GM19395 (cell line): Measurements from ENCODE around the gene ABCC9.

Experiments
- ATAC-seq: cut with Tn5 transposase; IDR thresholded peaks from one replicate; pipeline ENCODE4 v1.9.1; 2021; ENCODE audit warnings: mild to moderate bottlenecking, moderate library complexity; ENCODE audit not compliant: unreplicated experiment

Gene ABCC9

GRCh38 chr12:21780786-21781185 is 160.4 kb downstream of the ABCC9 start:
- ATAC-seq, result no peak

GRCh38 chr12:21776175-21776574 is 165.1 kb downstream of the ABCC9 start:
- no peak for ATAC-seq

GRCh38 chr12:21775133-21775820 is 165.9 kb downstream of the ABCC9 start:
- no peak for ATAC-seq

GRCh38 chr12:21774358-21775132 is 166.7 kb downstream of the ABCC9 start, which contains the start of gene KCNJ8:
KCNJ8 (minus strand) TSS chr12:21774706; CDS start chr12:21773616, 1,090 bp downstream.
- ATAC-seq, result no peak

- ATAC-seq, result no peak
These were observed 167.4 kb downstream of the ABCC9 start for GRCh38 chr12:21773806-21774205.

GRCh38 chr12:21773263-21773741 is 167.9 kb downstream of the ABCC9 start:
- no peak for ATAC-seq

GRCh38 chr12:21771311-21771710 is 169.9 kb downstream of the ABCC9 start:
- no peak for ATAC-seq

GRCh38 chr12:21769307-21769706 is 171.9 kb downstream of the ABCC9 start:
- no peak for ATAC-seq

- no peak for ATAC-seq
These were observed 174.8 kb downstream of the ABCC9 start for GRCh38 chr12:21766403-21766802.

GRCh38 chr12:21764950-21765349 is 176.3 kb downstream of the ABCC9 start:
- no peak for ATAC-seq

- no peak for ATAC-seq
These were observed 177.2 kb downstream of the ABCC9 start for GRCh38 chr12:21764065-21764464.

- no peak for ATAC-seq
These were observed 177.7 kb downstream of the ABCC9 start for GRCh38 chr12:21763531-21763930.

GRCh38 chr12:21759737-21760136 is 181.5 kb downstream of the ABCC9 start:
- no peak for ATAC-seq

GRCh38 chr12:21757735-21758134 is 183.5 kb downstream of the ABCC9 start:
- no peak for ATAC-seq

GRCh38 chr12:21756699-21757098 is 184.5 kb downstream of the ABCC9 start:
- ATAC-seq, result no peak

- no peak for ATAC-seq
These were observed 189.7 kb downstream of the ABCC9 start for GRCh38 chr12:21751517-21751916.
